ENCODE data around the gene NLN.

- TF ChIP-seq CTCF (IDR thresholded peaks at IDR 0.05; ENCODE audit: low read depth, low read length, poor library complexity, severe bottlenecking) = no peak
- TF ChIP-seq EZH2phosphoT487 (IDR thresholded peaks at IDR 0.05; ENCODE audit: borderline replicate concordance, low read length) = no peak
Observed at GRCh38 chr5:65739162-65739561, 17.2 kb downstream of the NLN start.

All from DOHH2 (cell line).